ENCODE results near the gene LRP1B.
"Not testable (repeated sequence)": the region's sequence is repeated elsewhere in the genome, so short reads cannot be mapped to it uniquely, and the experiment has no call there.

LRP1B gene

GRCh38 chr2:142100139-142100873 lies 30.5 kb downstream of the LRP1B start:
- no peak for DNase-seq

- DNase-seq: no peak
Measured at GRCh38 chr2:142097711-142098110, 33.1 kb downstream of the LRP1B start.

GRCh38 chr2:142095647-142096046 lies 35.2 kb downstream of the LRP1B start:
- DNase-seq: no peak

GRCh38 chr2:142094233-142094632 lies 36.6 kb downstream of the LRP1B start:
- no peak for DNase-seq

- no peak for DNase-seq
Measured at GRCh38 chr2:142088058-142088568, 42.7 kb downstream of the LRP1B start.

- DNase-seq: not testable (repeated sequence)
Measured at GRCh38 chr2:142087585-142087984, 43.2 kb downstream of the LRP1B start.

- DNase-seq: no peak
Measured at GRCh38 chr2:142082368-142082767, 48.4 kb downstream of the LRP1B start.

GRCh38 chr2:142076317-142076716 lies 54.5 kb downstream of the LRP1B start:
- no peak for DNase-seq

- no peak for DNase-seq
Measured at GRCh38 chr2:142075826-142076225, 55.0 kb downstream of the LRP1B start.

- no peak for DNase-seq
Measured at GRCh38 chr2:142069251-142069888, 61.4 kb downstream of the LRP1B start.

GRCh38 chr2:142065700-142066099 lies 65.1 kb downstream of the LRP1B start:
- DNase-seq: no peak

GRCh38 chr2:142065156-142065555 lies 65.7 kb downstream of the LRP1B start:
- no peak for DNase-seq

- no peak for DNase-seq
Measured at GRCh38 chr2:142061733-142062132, 69.1 kb downstream of the LRP1B start.

GRCh38 chr2:142058149-142058548 lies 72.7 kb downstream of the LRP1B start:
- DNase-seq: no peak

GRCh38 chr2:142056784-142057183 lies 74.0 kb downstream of the LRP1B start:
- no peak for DNase-seq

GRCh38 chr2:142052220-142052863 lies 78.5 kb downstream of the LRP1B start:
- DNase-seq: no peak

GRCh38 chr2:142048581-142048980 lies 82.2 kb downstream of the LRP1B start:
- no peak for DNase-seq

- DNase-seq: no peak
Measured at GRCh38 chr2:142045641-142046040, 85.2 kb downstream of the LRP1B start.

- no peak for DNase-seq
Measured at GRCh38 chr2:142044197-142044596, 86.6 kb downstream of the LRP1B start.

- DNase-seq: no peak
Measured at GRCh38 chr2:142042536-142043199, 88.1 kb downstream of the LRP1B start.

- no peak for DNase-seq
Measured at GRCh38 chr2:142041996-142042395, 88.8 kb downstream of the LRP1B start.

- no peak for DNase-seq
Measured at GRCh38 chr2:142041105-142041504, 89.7 kb downstream of the LRP1B start.

- no peak for DNase-seq
Measured at GRCh38 chr2:142040556-142040955, 90.3 kb downstream of the LRP1B start.
